ENCODE data around the gene LTN1.

LTN1 gene

GRCh38 chr21:28923439-28923975 lies 69.2 kb downstream of the LTN1 start:
- no peak for DNase-seq

GRCh38 chr21:28922368-28922767 lies 70.3 kb downstream of the LTN1 start:
- no peak for DNase-seq

DNA sequence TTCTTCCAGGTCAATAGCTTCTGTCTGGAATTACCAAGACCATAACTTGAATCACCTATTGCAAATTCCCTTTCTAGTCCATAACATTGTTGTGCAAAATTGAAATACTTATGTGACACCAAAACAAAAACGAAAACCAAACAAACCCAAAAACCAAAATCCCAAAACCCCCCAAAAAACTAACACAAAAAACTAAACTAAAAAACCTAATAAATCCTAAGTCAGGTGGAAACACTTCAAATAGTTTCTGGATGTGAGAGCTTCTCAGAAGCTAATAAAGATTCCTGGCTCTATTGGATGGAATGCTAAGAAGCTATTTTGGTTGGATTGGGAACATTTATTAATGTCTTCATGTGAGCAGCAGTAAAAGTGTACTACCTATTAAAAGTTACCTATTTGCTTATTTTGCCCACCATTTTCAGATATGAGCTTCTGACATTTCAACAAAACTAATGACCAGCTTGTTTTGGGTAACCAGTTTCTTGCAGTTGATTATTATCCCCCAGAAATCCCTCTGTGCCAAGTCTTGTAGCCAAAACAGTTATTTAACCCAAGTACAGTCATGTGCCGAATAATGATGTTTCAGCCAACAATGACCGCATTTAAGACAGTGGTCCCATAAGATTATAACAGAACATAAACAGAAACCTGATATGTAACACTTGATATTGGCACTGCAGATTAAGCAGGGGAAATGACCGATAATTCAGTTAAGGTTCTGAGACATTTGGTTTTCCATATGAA lies 76.4 kb downstream of the LTN1 start:
- no peak for DNase-seq

GRCh38 chr21:28913071-28913470 lies 79.6 kb downstream of the LTN1 start:
- no peak for DNase-seq

- DNase-seq = no peak
Observed at GRCh38 chr21:28910280-28910887, 82.3 kb downstream of the LTN1 start.

DNA sequence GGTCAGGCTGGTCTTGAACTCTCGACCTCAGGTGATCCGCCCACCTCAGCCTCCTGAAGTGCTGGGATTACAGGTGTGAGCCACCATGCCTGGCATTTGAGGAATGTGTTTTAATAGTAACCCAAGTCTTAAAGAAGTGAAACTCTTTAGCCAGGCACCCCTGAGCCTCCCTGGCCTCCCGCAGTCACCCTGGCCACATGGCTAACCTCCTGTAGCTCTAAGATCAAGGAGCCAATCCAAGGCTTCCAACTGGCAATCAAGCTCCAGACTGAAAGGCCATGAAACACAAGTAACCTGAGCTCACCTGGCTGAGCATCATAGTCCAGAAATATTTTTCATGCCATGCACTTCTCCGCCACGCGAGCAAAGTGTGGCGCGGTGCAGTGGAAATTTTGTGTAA lies 84.3 kb downstream of the LTN1 start:
- no peak for DNase-seq

GRCh38 chr21:28906841-28907240 lies 85.8 kb downstream of the LTN1 start:
- no peak for DNase-seq

GRCh38 chr21:28906236-28906635 lies 86.4 kb downstream of the LTN1 start:
- DNase-seq = no peak

DNA sequence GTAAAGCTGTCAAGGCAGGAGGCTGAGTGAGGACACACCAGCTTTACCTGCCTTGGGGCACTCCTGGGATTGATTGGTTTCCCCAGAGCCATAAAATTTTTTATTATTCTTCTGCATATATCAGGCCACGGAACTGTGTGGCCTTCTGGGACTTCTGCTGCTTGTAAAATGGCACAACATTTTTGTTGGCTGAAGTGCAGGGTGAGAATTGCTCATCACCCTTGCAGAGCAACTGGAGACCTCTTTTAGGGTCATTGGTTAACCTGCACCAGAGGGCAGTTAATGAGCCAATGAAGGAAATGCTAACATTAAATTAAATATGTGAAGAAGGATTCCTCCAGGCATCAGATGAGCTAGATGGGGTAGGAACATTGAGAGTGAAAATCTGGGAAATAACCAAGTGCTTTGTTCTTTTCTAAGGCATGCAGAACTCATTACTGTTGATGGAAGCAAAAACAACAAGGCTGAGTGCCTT lies 87.7 kb downstream of the LTN1 start:
- DNase-seq = no peak

DNA sequence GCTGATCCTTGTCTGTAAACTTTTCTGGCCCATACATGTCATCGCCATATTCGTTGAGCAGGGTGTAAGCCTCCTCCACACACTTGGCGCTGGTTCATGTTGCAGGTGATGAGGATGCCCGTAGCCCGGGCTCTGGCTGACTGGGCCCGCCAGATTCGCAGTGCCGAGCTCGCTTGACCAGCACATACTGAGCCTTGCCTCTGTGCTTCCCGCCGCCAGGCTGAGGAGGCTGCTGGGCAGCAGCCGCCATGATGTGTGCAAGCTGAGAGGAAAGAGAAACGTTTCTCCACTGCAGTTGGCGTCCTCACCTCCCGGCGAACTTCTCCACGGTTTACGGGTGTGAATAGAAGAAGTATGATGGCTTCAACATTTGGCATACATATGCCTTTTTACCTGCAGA lies 89.2 kb downstream of the LTN1 start:
- DNase-seq = no peak

DNA sequence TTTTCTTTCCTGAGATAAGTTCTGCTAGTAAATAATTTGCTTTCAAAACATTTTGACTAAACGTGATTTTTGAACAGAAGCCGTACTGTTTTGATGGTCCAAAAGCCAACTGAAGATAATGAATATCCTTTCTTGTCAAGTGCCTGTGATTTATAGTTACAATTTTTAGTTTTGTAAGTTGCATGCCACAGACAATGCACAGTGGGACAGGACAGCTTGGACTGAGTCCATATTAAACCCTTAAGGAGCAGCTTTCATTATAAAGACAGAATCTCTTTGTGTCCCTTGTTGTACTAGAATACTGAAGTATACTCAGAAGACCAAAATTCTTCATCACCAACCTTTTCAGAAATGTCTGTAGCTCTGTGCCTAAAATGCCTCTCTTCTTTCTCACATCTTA lies 92.2 kb downstream of the LTN1 start:
- DNase-seq = no peak

GRCh38 chr21:28899744-28900143 lies 92.9 kb downstream of the LTN1 start:
- DNase-seq = no peak

GRCh38 chr21:28899220-28899619 lies 93.5 kb downstream of the LTN1 start:
- DNase-seq = no peak

- no peak for DNase-seq
Observed at GRCh38 chr21:28893687-28894086, 99.0 kb downstream of the LTN1 start.

DNA sequence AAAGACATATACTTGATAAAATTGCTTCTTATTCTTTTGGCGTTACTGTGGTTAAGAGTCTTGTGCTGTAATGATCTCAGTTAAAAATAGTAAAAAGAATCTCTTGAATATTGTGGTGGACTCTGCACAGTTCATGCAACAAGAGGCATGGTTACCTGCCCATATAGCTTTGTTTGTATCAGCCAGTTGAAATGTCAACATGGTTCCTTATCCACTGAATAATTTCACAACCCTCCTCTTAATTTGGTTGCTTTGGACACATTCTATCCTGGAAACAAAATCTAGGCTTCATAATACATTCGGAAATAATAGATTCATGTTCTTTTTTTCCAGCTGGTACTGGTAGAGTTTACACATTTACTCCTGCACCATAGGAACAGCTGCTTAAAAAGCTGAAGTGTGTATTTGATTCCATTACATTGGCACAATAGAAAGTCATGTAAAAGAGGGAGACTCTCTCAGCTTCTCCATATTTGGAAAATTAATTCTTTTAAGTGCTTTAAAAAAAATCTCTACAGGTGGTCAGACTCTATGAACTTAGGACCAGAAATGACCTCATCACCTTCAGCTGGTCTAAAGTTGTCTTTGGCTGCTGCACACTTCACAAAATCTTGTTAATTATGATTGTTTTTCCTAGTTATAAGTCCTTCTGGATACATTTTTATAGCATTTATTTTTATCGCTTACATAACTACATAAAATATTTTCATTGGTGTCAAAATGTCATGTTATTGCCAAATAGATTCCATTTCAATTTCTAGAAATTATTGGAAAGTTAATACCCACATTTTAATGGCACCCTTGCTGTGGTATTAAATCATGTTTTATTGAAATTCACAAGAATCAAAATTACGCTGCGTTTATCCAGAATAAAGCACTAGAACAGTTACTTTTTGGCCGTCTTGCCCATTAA lies 100.2 kb downstream of the LTN1 start:
- no peak for DNase-seq

- no peak for DNase-seq
Observed at GRCh38 chr21:28885853-28886177, 106.9 kb downstream of the LTN1 start.

GRCh38 chr21:28884976-28885852 lies 107.5 kb downstream of the LTN1 start:
- peak; percentile 90 to 92 for DNase-seq

GRCh38 chr21:28884481-28884880 lies 108.2 kb downstream of the LTN1 start:
- no peak for DNase-seq

DNA sequence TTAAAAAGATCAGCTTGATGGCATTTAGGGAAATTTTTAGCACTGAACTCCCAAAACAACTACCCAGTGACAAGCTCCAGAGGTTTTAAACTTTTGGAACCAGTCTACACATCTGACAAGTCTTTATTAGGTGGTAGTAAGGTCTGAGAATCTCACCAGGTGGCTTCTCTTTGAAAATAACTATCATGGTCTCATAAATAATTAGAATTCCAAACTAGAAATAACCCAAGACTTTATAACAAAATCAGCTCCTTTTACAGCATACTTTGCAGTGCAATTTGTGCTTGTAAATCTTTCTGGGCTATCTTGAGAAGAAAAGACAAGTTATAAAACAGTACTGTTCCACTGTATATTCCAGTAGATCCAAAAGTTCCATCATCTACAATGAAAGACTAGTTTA lies 108.7 kb downstream of the LTN1 start:
- DNase-seq = no peak

DNA sequence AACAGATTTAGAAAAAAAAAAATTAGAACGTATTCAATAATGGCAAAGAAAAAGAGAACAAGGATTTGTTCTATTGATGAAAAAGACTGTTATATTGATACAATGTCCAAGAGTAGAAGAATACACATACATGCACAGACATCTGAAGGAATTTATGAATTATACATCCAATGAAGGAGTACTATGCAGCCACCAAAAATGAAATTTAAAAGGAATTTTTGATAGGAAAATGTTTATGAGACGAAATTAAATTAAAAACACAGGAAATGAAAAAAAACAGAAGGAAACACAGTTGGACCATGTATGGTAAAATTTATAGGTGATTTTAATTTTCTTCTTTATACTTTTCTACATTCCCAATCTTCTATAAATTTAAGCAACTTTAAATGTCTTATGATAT lies 110.3 kb downstream of the LTN1 start:
- no peak for DNase-seq
